Endothelial cell of umbilical vein (primary cell): ENCODE results near the gene KLRK1. TPM values are rescaled to one million over a fixed set of nuclear protein-coding genes. Genes with fewer than 3 reads are reported as not detected.

Source experiments
- BruUV-seq: library from RNA; stranded (reverse); fragments of 400-500 nt; replicated peaks from 2 replicates; lab custom pipeline; 2021; lab: Mats Ljungman, UMichigan
- CTCF ChIA-PET: fragments of 300-600, 350-600 bp; sonication (Branson Sonifier 250); formaldehyde crosslinking; loops from one replicate; lab custom pipeline; 2021; ENCODE audit warnings: antibody characterized with exemption, inconsistent platforms; lab: Charles Lee
- POLR2A ChIA-PET: fragments of 300-600, 350-600 bp; sonication (Branson Sonifier 250); formaldehyde crosslinking; loops from one replicate; lab custom pipeline; 2021; ENCODE audit warnings: antibody characterized with exemption, inconsistent platforms; lab: Charles Lee
- DNase-seq: peaks from one replicate; pipeline ENCODE4 v3.0.0-alpha.2; 2011; ENCODE audit warnings: low read depth, low spot score
- FAIRE-seq: peaks from 2 replicates; lab custom pipeline; 2011; peaks lifted over from hg19 to GRCh38; lab: Jason Lieb, UNC
- H2AFZ ChIP-seq: 2 replicates; pipeline ENCODE4 v1.6.0; 2012; ENCODE audit warnings: low read depth, low read length, control low read depth, inconsistent platforms
- H3K27ac ChIP-seq: 2 replicates; pipeline ENCODE4 v1.5.1; 2011; ENCODE audit warnings: low read depth, mild to moderate bottlenecking, control low read depth, low read length, moderate library complexity; ENCODE audit not compliant: insufficient read depth
- H3K27me3 ChIP-seq, 2 experiments: 2 replicates each; pipeline versions ENCODE4 v1.6.0 to v1.6.1; 2011; ENCODE audit warnings: low read length in 2 of 2, mixed read lengths in 1 of 2; ENCODE audit not compliant: control insufficient read depth in 2 of 2, insufficient read depth in 2 of 2
- H3K36me3 ChIP-seq, 2 experiments: 2 replicates in 1 of 2; 3 replicates in 1 of 2; pipeline ENCODE4 v1.5.1; 2011; ENCODE audit warnings: low read length in 2 of 2, mild to moderate bottlenecking in 1 of 2, moderate library complexity in 1 of 2; ENCODE audit not compliant: control insufficient read depth in 2 of 2, insufficient read depth in 2 of 2; ENCODE audit errors: extremely low read depth in 1 of 2
- H3K4me1 ChIP-seq: 3 replicates; pipeline ENCODE4 v1.5.1; 2011; ENCODE audit warnings: mild to moderate bottlenecking, low read length; ENCODE audit not compliant: control insufficient read depth, insufficient read depth; ENCODE audit errors: extremely low read depth
- H3K4me2 ChIP-seq: 2 replicates; pipeline ENCODE4 v1.6.1; 2011; ENCODE audit warnings: low read length, control low read depth, mixed read lengths; ENCODE audit not compliant: insufficient read depth
- H3K4me3 ChIP-seq, 3 experiments: fragments of 200-600 bp in 1 of 3; sonication (generic), shearing (Covaris generic) in 1 of 3; replicated peaks in 1 of 3; 2 replicates each; pipeline ENCODE4 v1.5.1; 2011 to 2016; ENCODE audit warnings: control low read depth in 3 of 3, low read length in 3 of 3, mild to moderate bottlenecking in 2 of 3, inconsistent platforms in 1 of 3, low read depth in 1 of 3, moderate library complexity in 1 of 3; ENCODE audit not compliant: insufficient read depth in 1 of 3
- H3K79me2 ChIP-seq: 2 replicates; pipeline ENCODE4 v1.6.0; 2012; ENCODE audit warnings: low read length, inconsistent platforms; ENCODE audit not compliant: control insufficient read depth, insufficient read depth
- H3K9ac ChIP-seq: replicated peaks from 2 replicates; pipeline ENCODE3; 2011; ENCODE audit warnings: low read length, control low read depth; ENCODE audit not compliant: insufficient read depth; ENCODE audit errors: extremely low read depth
- H3K9me1 ChIP-seq: replicated peaks from 3 replicates; pipeline ENCODE4 v1.6.0; 2011; ENCODE audit warnings: mild to moderate bottlenecking, low read length; ENCODE audit not compliant: control insufficient read depth, insufficient read depth; ENCODE audit errors: extremely low read depth
- H3K9me3 ChIP-seq: replicated peaks from 2 replicates; pipeline ENCODE4 v1.5.1; 2012; ENCODE audit warnings: low read length, inconsistent platforms; ENCODE audit not compliant: control insufficient read depth, insufficient read depth
- H4K20me1 ChIP-seq: replicated peaks from 2 replicates; pipeline ENCODE3; 2011; ENCODE audit warnings: mild to moderate bottlenecking, low read length; ENCODE audit not compliant: control insufficient read depth, insufficient read depth; ENCODE audit errors: extremely low read depth
- CTCF ChIP-seq, 2 donors: IDR thresholded peaks; 1 replicate in 1 of 2; 2 replicates in 1 of 2; pipeline ENCODE4 v1.5.1; 2011; ENCODE audit warnings: low read length in 2 of 2, mild to moderate bottlenecking in 2 of 2, moderate library complexity in 2 of 2, control low read depth in 1 of 2, inconsistent platforms in 1 of 2, low read depth in 1 of 2; ENCODE audit not compliant: insufficient read depth in 1 of 2; ENCODE audit errors: extremely low read depth in 1 of 2
- EZH2 ChIP-seq: IDR thresholded peaks from 2 replicates; pipeline ENCODE4 v1.6.1; 2012; ENCODE audit warnings: borderline replicate concordance, low read depth, mild to moderate bottlenecking, moderate library complexity, low read length, inconsistent platforms; ENCODE audit not compliant: severe bottlenecking
- FOS ChIP-seq: IDR thresholded peaks from 2 replicates; pipeline ENCODE4 v1.6.1; 2011; ENCODE audit warnings: mild to moderate bottlenecking, low read length, moderate library complexity, borderline replicate concordance; ENCODE audit not compliant: insufficient read depth
- GATA2 ChIP-seq: IDR thresholded peaks from 2 replicates; pipeline ENCODE4 v1.7.0; 2011; ENCODE audit warnings: low read depth, mild to moderate bottlenecking, moderate library complexity, mixed read lengths, low read length; ENCODE audit not compliant: insufficient read length, insufficient read depth
- JUN ChIP-seq: IDR thresholded peaks from 2 replicates; pipeline ENCODE4 v1.6.1; 2011; ENCODE audit warnings: borderline replicate concordance, low read depth; ENCODE audit not compliant: insufficient read length, insufficient read depth
- MAX ChIP-seq: IDR thresholded peaks from 2 replicates; pipeline ENCODE4 v1.6.1; 2011; ENCODE audit not compliant: insufficient read depth, insufficient read length
- MYC ChIP-seq: IDR thresholded peaks from one replicate; pipeline ENCODE4 v1.6.1; 2011; ENCODE audit warnings: mild to moderate bottlenecking, low read depth, low read length
- POLR2A ChIP-seq: IDR thresholded peaks from 2 replicates; pipeline ENCODE4 v1.6.1; 2012; ENCODE audit warnings: low read depth, mild to moderate bottlenecking, control low read depth, low read length
- POLR2AphosphoS5 ChIP-seq: IDR thresholded peaks from 2 replicates; pipeline ENCODE4 v1.6.1; 2012; ENCODE audit warnings: low read depth, mild to moderate bottlenecking, control low read depth, low read length, moderate library complexity; ENCODE audit not compliant: insufficient read depth
- dilution Hi-C: fragments of 300-500 bp; cut with MboI; formaldehyde crosslinking; loops from one replicate; pipeline ENCODE4 v1.15.0; 2019; ENCODE audit warnings: low sequenced_read_pairs; ENCODE audit not compliant: extremely low pct_ligation_motif_present
- intact Hi-C: fragments of 100-400 bp; cut with micrococcal nuclease; formaldehyde crosslinking; loops from one replicate; pipeline ENCODE4 v1.10.0; 2022
- polyA plus RNA-seq, 4 experiments: library from polyadenylated mRNA; depleted of rRNA in 3 of 4; stranded (reverse) in 3 of 4; unstranded in 1 of 4; fragments of >200 nt; gene quantifications; 2 replicates each; pipeline versions ENCODE4 v1.2.1 to v1.2.3, GENCODE V29; 2011 to 2012; ENCODE audit warnings: missing spikeins in 1 of 4
- total RNA-seq: library from RNA; stranded (reverse); gene quantifications from 2 replicates; pipeline ENCODE4 v1.2.3, GENCODE V29; 2021

The KLRK1 gene
- total and polyA plus RNA-seq, 2 donors (not counting 3 experiments of a cell fraction or from before 2014, with no cell fraction given), result not detected

- TF ChIP-seq MAX (no peak), CTCF (IDR thresholded peaks at IDR 0.05; ENCODE audit: extremely low read depth in 1 of 2, insufficient read depth in 1 of 2, low read depth in 1 of 2, low read length in 2 of 2) (no peak), MYC (no peak), EZH2 (no peak), POLR2A (no peak), FOS (no peak), POLR2AphosphoS5 (no peak), GATA2 (no peak), JUN (no peak)
- H3K4me1 ChIP-seq, result peaks cover 26% of the 10 kb centered on the region
- ChIA-PET POLR2A (no interaction called here), CTCF (interaction anchor here (1.2 kb wide), 1 partner anchor 30 kb away, joined by 3 read pairs; no protein-coding TSS in a partner anchor)
- no peak overlapping the region for H3K4me3 ChIP-seq
- BruUV-seq, result no TSS peak
- H3K27me3 ChIP-seq, result no peaks in the 10 kb centered on the region
- H3K9me3 ChIP-seq, result no peaks in the 10 kb centered on the region
- dilution Hi-C loops (no loop called here), intact Hi-C loops (loop anchor here (10.0 kb wide), 1 partner anchor 347 kb away; the partner anchor contains the start of gene CLEC12B)
- H3K4me2 ChIP-seq, result no peak overlapping the region
- no peak for DNase-seq
- no peak overlapping the region for H3K9ac ChIP-seq
- no peaks in the 10 kb centered on the region for H3K9me1 ChIP-seq
- H3K36me3 ChIP-seq, result no peaks in the 10 kb centered on the region
- no peaks in the 10 kb centered on the region for H3K79me2 ChIP-seq
- H2AFZ ChIP-seq, result no peak overlapping the region
- FAIRE-seq, result no peak
- no peak overlapping the region for H3K27ac ChIP-seq
- no peaks in the 10 kb centered on the region for H4K20me1 ChIP-seq
Measured at GRCh38 chr12:10361622-10362021, 28.2 kb downstream of the KLRK1 start.
